OCI-LY3 (cell line): Measurements from ENCODE around the gene TOM1.

Source experiments
- H2AFZ ChIP-seq: fragments of 200-600, 300-600 bp; shearing (Covaris generic); 2 replicates; pipeline ENCODE4 v1.6.0; 2014; ENCODE audit warnings: antibody characterized with exemption, low read depth, low read length
- H3K27ac ChIP-seq: fragments of 200-600, 300-600 bp; sonication (generic); 2 replicates; pipeline ENCODE4 v1.5.1; 2014; ENCODE audit warnings: mild to moderate bottlenecking, low read length, moderate library complexity, mixed read lengths
- H3K27me3 ChIP-seq: fragments of 200-600, 300-600 bp; sonication (generic); 2 replicates; pipeline ENCODE4 v1.6.1; 2014; ENCODE audit warnings: low read depth, low read length, mixed read lengths
- H3K36me3 ChIP-seq: fragments of 200-600, 300-600 bp; sonication (generic); replicated peaks from 2 replicates; pipeline ENCODE3; 2014; ENCODE audit warnings: low read depth, low read length, mixed read lengths
- H3K4me1 ChIP-seq: fragments of 300-600, 200-600 bp; sonication (generic); 2 replicates; pipeline ENCODE4 v1.6.1; 2014; ENCODE audit warnings: low read length, mixed read lengths
- H3K4me2 ChIP-seq: fragments of 200-600, 300-600 bp; sonication (generic); 2 replicates; pipeline ENCODE4 v1.6.1; 2014; ENCODE audit warnings: low read length, mixed read lengths
- H3K4me3 ChIP-seq: fragments of 300-600, 200-600 bp; sonication (generic); 2 replicates; pipeline ENCODE4 v1.5.1; 2014; ENCODE audit warnings: antibody characterized with exemption, mild to moderate bottlenecking, low read length, moderate library complexity
- H3K79me2 ChIP-seq: fragments of 300-600, 200-600 bp; shearing (Covaris generic); 2 replicates; pipeline ENCODE4 v1.6.1; 2014; ENCODE audit warnings: mild to moderate bottlenecking, low read length, mixed read lengths
- H3K9ac ChIP-seq: fragments of 300-600, 200-600 bp; shearing (Covaris generic); 2 replicates; pipeline ENCODE4 v1.6.0; 2014; ENCODE audit warnings: mild to moderate bottlenecking, low read length, moderate library complexity
- H3K9me3 ChIP-seq: fragments of 200-600, 300-600 bp; shearing (Covaris generic); 2 replicates; pipeline ENCODE4 v1.6.1; 2014; ENCODE audit warnings: low read length, mixed read lengths; ENCODE audit not compliant: insufficient read depth
- H4K20me1 ChIP-seq: fragments of 200-600, 300-600 bp; sonication (generic); 2 replicates; pipeline ENCODE4 v1.6.1; 2016; ENCODE audit warnings: low read length, mixed read lengths; ENCODE audit not compliant: insufficient read depth
- CTCF ChIP-seq: fragments of 200-600, 300-600 bp; sonication (generic); IDR thresholded peaks from 2 replicates; pipeline ENCODE4 v1.5.1; 2014; ENCODE audit warnings: antibody characterized with exemption, low read length, low read depth
- EZH2phosphoT487 ChIP-seq: fragments of 200-600 bp; shearing (Covaris generic); IDR thresholded peaks from 2 replicates; pipeline ENCODE4 v1.6.1; 2018; ENCODE audit warnings: antibody characterized with exemption, mixed run types, low read depth

The TOM1 gene

GRCh38 chr22:35269630-35270029 is 30.1 kb upstream of the TOM1 start:
- Histone ChIP-seq H3K36me3 (peaks cover 71% of the 10 kb centered on the region), H3K9ac (no peak overlapping the region), H3K9me3 (no peaks in the 10 kb centered on the region), H4K20me1 (peaks cover 29% of the 10 kb centered on the region), H3K4me2 (no peak overlapping the region), H3K4me3 (no peak overlapping the region), H3K4me1 (no peaks in the 10 kb centered on the region), H3K79me2 (peaks cover 75% of the 10 kb centered on the region), H3K27me3 (no peaks in the 10 kb centered on the region), H2AFZ (no peak overlapping the region), H3K27ac (no peak overlapping the region)
- TF ChIP-seq CTCF (no peak), EZH2phosphoT487 (no peak)

GRCh38 chr22:35274154-35274871 is 25.4 kb upstream of the TOM1 start:
- no peak for TF ChIP-seq EZH2phosphoT487
- TF ChIP-seq CTCF = no peak
- no peaks in the 10 kb centered on the region for H3K27me3 ChIP-seq
- H2AFZ ChIP-seq = no peak overlapping the region
- H3K27ac ChIP-seq = no peak overlapping the region
- H3K4me1 ChIP-seq = no peaks in the 10 kb centered on the region
- peaks cover 76% of the 10 kb centered on the region for H3K79me2 ChIP-seq
- H4K20me1 ChIP-seq = peaks cover 11% of the 10 kb centered on the region; the same call in 1 of the 2 replicates
- no peak overlapping the region for H3K4me2 ChIP-seq
- H3K9ac ChIP-seq = no peak overlapping the region
- no peak overlapping the region for H3K4me3 ChIP-seq
- H3K36me3 ChIP-seq = peaks cover 45% of the 10 kb centered on the region
- H3K9me3 ChIP-seq = no peaks in the 10 kb centered on the region

GRCh38 chr22:35275580-35275979 is 24.1 kb upstream of the TOM1 start:
- Histone ChIP-seq H3K36me3 (peaks cover 48% of the 10 kb centered on the region), H3K4me3 (no peak overlapping the region), H3K4me1 (no peaks in the 10 kb centered on the region), H3K27ac (no peak overlapping the region), H4K20me1 (peaks cover 23% of the 10 kb centered on the region), H3K9me3 (no peaks in the 10 kb centered on the region), H3K27me3 (no peaks in the 10 kb centered on the region), H3K9ac (no peak overlapping the region), H2AFZ (no peak overlapping the region), H3K79me2 (peaks cover 81% of the 10 kb centered on the region), H3K4me2 (no peak overlapping the region)
- TF ChIP-seq CTCF (no peak), EZH2phosphoT487 (no peak)

GRCh38 chr22:35276019-35276418 is 23.7 kb upstream of the TOM1 start:
- TF ChIP-seq EZH2phosphoT487 = no peak
- no peak for TF ChIP-seq CTCF
- H3K79me2 ChIP-seq = peaks cover 82% of the 10 kb centered on the region
- no peak overlapping the region for H3K9ac ChIP-seq
- peaks cover 26% of the 10 kb centered on the region for H4K20me1 ChIP-seq
- H3K27me3 ChIP-seq = no peaks in the 10 kb centered on the region
- H3K4me1 ChIP-seq = no peaks in the 10 kb centered on the region
- peaks cover 49% of the 10 kb centered on the region for H3K36me3 ChIP-seq
- no peak overlapping the region for H3K27ac ChIP-seq
- H3K9me3 ChIP-seq = no peaks in the 10 kb centered on the region
- no peak overlapping the region for H2AFZ ChIP-seq
- H3K4me3 ChIP-seq = no peak overlapping the region
- H3K4me2 ChIP-seq = no peak overlapping the region
